ENCODE results near the gene MYMX. TPM values are rescaled to one million over a fixed set of nuclear protein-coding genes. Genes with fewer than 3 reads are reported as not detected.
"Not testable (repeated sequence)": the region's sequence is repeated elsewhere in the genome, so short reads cannot be mapped to it uniquely, and the experiment has no call there.

Gene MYMX
- total RNA-seq, 2 donors from 2014 or later, result not detected

DNA sequence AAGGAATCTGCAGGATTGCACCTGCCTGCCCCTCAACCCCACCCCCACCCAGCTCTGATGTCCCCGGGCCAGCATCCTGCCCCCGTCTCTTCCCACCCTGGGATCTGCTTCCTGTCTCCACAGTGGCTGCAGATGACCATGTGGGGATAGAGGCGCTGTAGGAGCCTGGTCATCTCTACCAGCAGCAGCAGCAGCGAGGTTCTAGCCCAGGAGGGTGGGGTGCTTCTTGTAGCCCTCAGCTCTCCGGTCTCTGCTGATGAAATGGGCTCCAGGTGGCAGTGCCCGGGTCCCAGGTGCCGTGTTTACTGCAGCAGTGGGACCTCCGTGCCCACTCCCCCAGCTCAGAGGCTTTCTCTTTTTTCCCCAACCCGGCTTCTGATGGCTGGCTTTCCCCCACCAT is 32.9 kb upstream of the MYMX start:
- intact Hi-C loops (cut with DNase I, micrococcal nuclease), result no loop called here
- DNase-seq (no peak), ATAC-seq (no peak)

- DNase-seq; intact Hi-C loops (cut with DNase I, micrococcal nuclease): not testable (repeated sequence)
- peak; percentile 67 for ATAC-seq
Observed at GRCh38 chr6:44185356-44185755, 31.4 kb upstream of the MYMX start.

DNA sequence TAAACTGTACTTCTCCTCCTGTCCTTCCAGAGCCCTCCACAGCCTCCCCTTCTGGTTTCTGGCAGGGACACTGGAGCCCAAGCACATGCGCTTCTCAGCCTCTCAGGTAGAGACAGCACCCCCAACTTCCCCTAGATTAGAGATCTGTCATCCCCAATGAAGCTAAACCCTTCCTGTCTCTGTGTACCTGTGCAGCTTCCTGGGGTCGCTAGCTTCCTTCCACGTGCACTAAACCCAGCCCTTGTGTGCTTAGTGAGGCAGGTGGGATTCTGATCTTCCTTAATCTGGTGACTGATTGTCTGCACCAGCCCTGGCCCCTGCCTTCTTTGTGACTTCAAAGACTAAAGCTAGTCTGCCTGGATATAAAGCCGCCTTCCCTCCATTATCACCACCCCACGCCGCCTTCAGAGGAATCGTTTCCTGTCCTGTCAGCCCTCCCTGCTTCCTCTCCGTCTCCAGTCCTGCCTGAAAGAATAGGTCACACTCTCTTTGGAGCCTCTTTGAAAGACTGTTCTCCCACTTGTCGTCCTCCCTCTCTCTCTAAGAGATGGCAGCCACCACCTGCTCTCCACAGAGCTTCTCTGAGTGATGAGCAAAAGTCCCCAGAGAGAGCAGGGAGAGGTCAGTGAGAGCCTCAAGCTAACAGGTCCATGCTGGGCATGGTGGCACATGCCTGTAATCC is 30.6 kb upstream of the MYMX start:
- intact Hi-C loops (cut with DNase I, micrococcal nuclease), result no loop called here
- peak; percentile 24 for ATAC-seq
- no peak for DNase-seq

GRCh38 chr6:44186635-44187025 is 30.1 kb upstream of the MYMX start:
- ATAC-seq, result no peak
- intact Hi-C loops (cut with DNase I, micrococcal nuclease), result no loop called here

DNA sequence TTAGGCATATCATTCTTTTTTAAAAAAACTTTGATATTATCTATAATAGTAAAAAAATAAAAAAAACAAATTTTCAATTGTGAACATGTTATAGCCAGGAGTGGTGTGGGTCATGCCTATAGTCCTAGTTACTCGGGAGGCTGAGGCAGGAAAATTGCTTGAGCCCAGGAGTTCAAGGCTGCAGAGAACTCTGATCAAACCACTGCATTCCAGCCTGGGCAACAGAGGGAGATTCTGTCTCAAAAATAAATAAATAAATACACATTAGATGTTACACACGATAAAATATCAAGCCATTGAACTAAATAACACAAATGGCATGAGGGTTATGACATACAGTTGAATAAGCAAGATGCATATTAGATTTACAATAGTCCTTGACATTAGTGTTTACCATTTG is 27.9 kb upstream of the MYMX start:
- no peak for ATAC-seq
- DNase-seq, result no peak
- intact Hi-C loops (cut with DNase I, micrococcal nuclease), result no loop called here

More at GRCh38 chr6:44186635-44187025, 30.1 kb upstream of the MYMX start:
- DNase-seq, result no peak

DNA sequence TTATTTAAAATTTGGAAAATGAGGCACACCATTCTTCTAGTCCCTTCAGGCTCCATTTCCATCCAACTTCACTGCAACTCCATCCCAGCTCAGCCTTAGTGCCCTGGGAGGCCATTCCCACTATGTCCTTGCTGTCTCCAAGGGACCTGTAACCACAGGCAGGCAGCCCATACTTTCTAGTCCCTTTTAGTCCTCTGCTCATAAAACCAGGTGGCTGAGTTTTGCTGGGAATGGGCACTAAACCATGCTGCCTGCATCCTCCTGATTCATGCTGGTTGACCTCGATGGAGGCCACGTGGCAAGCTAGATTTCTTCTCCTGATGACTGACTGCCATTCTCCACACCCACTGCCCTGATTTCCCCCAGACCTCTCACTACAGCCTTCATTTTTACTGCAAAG is 27.5 kb upstream of the MYMX start:
- DNase-seq, result no peak
- no peak for ATAC-seq
- intact Hi-C loops (cut with DNase I, micrococcal nuclease), result no loop called here

DNA sequence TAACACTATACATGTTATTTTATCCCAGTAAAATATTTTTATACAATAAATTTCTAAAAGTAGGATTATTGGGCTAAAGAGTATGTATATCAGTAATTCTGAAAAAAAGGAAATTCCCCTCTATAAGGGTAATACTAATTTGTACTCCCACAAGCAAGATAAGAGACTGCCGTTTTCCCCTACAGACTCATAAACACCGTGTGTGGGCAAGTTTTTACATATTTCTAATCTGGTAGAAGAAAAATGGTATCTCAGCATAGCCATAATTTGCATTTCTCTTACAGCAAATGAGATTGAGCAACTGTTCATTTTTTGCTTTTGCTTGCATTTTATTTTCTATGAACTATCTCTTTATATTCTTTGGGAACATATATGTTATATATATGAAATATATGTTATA is 26.0 kb upstream of the MYMX start:
- intact Hi-C loops (cut with DNase I, micrococcal nuclease), result no loop called here
- ATAC-seq, result no peak
- DNase-seq, result no peak

GRCh38 chr6:44192428-44193041 is 24.2 kb upstream of the MYMX start:
- no peak for DNase-seq
- peak; percentile 95 for ATAC-seq
- intact Hi-C loops (cut with DNase I, micrococcal nuclease), result no loop called here

DNA sequence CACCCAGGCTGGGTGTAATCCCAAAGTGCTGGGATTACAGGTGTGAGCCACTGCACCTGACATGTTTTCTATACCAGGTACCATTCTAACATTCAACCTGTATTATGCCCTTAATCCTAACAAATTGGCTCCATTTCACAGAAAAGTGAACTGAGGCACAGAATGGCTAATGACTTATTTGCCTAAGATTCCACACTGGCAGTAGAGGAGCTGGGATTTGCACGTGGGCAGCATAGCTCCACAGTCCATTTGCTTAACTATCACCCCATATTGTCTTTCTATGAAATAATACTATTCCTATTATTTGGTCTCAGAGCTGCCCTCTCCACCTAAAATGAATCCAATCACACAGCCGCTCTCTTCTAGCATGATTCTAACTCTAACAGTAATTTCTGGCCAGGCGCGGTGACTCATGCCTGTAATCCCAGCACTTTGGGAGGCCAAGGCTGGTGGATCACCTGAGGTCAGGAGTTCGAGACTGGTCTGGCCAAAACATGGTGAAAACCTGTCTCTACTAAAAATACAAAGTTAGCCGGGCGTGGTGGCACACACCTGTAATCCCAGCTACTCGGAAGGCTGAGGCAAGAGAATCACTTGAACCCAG is 23.3 kb upstream of the MYMX start:
- no peak for ATAC-seq
- intact Hi-C loops (cut with DNase I, micrococcal nuclease), result no loop called here
- DNase-seq, result no peak

DNA sequence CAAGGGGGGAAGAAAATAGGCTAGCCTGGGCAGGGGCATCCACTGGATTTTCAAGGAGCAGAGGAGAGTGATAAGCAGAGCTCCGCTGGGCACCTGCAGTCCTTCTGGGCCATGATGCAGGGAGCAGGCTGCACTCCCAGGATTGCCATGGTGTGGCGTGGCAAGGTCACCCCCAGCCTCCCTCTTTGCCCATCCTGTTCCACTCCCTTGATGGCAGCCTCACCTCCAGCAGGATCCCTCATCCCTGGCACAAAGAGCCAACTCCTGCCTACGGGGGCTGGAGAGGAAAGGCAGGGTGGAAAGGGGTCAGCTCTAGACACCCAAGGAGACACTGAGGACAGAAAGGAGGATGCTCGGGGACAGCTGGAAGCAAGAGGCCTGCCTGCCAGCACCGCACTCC is 22.4 kb upstream of the MYMX start:
- ATAC-seq (no peak), DNase-seq (no peak)
- intact Hi-C loops (cut with DNase I, micrococcal nuclease), result no loop called here

GRCh38 chr6:44196351-44196750 is 20.4 kb upstream of the MYMX start:
- DNase-seq; ATAC-seq; intact Hi-C loops (cut with DNase I, micrococcal nuclease): not testable (repeated sequence)

DNA sequence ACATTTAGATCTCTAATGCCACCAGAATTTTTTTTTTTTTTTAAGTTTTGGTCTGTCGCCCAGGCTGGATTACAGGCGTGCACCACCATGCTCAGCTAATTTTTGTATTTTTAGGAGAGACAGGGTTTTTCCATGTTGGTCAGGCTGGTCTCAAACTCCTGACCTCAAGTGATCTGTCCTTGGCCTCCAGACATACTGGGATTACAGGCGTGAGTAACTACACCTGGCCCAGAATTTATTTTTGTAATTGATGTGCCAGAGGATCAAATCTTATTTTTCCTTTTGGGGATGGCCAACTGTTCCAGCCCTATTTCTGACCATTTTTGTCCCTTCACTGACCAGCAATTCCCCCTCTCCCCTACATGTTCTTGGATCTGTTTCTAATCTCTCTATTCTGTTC is 18.0 kb upstream of the MYMX start:
- no peak for ATAC-seq

DNA sequence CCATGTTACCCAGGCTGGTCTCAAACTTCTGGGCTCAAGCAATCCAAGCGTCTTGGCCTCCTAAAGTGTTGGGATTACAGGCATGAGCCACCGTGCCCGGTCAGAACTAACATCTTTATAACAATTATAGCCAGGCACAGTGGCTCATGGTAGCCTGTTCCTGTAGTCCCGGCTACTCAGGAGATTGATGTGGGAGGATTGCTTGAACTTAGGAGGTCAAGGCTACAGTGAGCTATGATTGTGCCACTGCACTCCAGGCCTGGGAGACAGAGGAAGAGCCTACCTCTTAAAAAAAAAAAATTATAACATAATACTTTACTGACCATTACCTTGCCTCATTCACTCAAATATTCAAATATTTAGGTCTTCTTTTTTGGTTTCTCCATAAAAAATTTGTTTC is 16.8 kb upstream of the MYMX start:
- no peak for ATAC-seq
- intact Hi-C loops (cut with DNase I, micrococcal nuclease), result no loop called here
- DNase-seq, result no peak

More for the DNA sequence above, 18.0 kb upstream of the MYMX start:
- intact Hi-C loops (cut with DNase I, micrococcal nuclease), result no loop called here
- no peak for DNase-seq

- intact Hi-C loops (cut with DNase I, micrococcal nuclease), result no loop called here
- ATAC-seq (peak; percentile 82), DNase-seq (peak; percentile 62 to 88)
Observed at GRCh38 chr6:44201200-44201599, 15.5 kb upstream of the MYMX start.

DNA sequence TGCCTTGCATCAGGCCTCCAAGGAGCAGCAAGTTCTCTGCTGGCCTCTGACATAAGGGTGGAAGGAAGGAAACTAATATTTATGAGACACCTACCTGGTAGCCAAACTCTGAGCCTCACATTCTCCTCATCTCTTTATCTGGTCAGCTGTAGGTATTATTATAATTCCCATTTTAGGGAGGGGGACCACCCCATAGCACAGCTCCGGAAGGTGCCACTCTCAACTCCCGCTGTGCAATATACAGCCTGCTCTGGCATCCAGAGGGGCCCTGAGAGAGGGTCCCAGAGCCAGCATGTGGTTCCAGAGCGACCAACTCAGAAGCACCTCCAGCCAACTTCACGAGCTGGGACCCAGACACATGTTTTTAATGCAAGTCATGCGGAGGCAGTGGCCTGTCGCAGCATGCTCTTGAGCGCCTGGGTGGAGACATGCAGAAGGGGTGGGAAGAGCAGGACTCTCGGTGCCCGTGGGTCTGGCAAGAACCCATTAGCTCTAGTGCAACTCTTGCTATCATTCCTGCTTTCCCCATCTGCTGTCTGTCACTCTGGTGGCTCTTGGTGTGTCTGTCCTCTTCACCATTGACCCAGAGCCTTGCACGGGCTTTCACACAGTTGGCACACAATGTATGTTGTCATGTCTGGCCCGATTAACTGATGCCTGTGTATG is 15.0 kb upstream of the MYMX start:
- DNase-seq (no peak), ATAC-seq (no peak)
- intact Hi-C loops (cut with DNase I, micrococcal nuclease), result no loop called here

DNA sequence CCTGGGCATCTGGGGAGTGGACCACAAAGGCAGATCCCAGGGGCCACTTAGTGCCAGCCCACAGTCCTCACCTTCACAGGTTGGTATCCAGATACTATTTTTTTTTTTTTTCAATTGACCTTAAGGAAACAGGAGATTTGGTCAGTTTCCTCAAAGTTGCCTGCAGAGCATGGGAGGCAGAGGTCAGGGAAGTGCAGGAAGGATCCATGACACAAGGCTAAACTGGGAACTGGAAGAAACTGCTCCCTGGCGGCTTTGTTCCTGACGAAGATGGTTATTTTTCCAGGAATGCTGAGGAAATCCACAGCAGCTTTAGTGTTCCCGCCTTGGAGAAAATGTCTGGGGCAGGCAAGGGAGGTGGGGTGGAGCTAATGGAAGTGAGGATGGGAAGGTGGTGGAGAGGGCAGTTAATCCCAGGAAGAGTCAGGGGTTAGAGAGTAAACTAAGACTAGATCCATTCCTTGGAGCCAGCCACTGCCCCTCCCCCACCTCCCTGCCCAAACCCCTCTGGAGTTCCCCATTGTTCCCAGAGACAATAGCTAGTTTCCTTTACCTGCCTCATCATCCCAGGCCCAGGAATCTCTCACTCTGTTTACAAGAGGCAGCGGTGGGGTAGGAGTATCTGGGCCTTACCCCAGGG is 14.3 kb upstream of the MYMX start:
- DNase-seq (no peak), ATAC-seq (no peak)
- intact Hi-C loops (cut with DNase I, micrococcal nuclease), result no loop called here

DNA sequence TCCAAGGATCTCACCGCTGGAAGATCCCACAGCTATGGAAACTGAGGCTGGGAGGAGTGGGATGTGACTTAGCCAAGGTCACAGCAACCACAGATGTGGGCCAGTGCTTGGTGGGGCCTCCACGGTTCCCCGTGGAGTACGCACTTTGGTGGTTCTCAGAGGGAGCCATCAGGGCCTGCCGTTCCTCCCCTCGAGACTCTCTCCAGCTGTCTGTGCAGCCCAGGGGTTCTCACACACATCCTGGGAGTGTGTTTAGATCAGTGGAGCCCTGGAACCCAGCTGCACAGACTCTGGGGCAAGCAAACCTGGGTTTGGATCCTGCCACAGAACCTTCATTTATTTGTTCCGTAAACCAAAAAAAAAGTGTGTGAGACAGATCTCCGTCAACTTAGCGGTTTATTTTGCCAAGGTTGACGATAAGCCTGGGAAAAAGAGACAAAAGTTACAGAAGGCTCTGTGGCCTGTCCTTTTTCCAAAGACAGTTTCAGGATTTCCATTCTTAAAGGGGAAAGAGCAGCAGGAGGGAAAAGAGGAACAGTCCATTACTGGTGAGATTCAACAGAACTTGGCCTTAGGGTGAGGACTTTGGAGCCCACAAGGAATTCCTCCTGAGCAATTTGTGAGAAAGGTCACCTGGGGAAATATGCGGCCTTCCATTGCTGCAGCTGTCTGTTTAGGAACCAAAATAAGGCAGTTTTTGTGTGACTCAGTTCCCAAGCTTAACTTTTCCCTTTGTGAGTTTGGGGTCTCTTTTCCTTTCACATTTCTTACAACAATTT is 13.6 kb upstream of the MYMX start:
- ATAC-seq, result peak; percentile 64
- intact Hi-C loops (cut with DNase I, micrococcal nuclease), result no loop called here
- DNase-seq, result no peak

DNA sequence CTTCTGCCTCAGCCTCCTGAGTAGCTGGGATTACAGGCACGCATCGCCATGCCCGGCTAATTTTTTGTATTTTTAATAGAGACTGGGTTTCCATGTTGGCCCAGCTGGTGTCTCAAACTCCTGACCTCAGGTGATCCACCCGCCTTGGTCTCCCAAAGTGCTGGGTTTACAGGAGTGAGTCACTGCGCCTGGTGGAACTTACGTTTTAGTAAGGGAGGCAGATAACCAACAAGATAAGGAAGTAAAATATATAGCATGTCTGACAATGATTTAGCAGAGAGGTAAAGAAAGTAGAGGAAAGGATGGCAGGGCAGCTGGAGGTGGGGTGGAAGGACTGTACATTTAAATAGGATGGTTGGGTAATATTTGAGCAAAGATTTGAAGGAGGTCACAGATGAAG is 12.8 kb upstream of the MYMX start:
- peak; percentile 79 for ATAC-seq
- intact Hi-C loops (cut with DNase I, micrococcal nuclease), result no loop called here

DNA sequence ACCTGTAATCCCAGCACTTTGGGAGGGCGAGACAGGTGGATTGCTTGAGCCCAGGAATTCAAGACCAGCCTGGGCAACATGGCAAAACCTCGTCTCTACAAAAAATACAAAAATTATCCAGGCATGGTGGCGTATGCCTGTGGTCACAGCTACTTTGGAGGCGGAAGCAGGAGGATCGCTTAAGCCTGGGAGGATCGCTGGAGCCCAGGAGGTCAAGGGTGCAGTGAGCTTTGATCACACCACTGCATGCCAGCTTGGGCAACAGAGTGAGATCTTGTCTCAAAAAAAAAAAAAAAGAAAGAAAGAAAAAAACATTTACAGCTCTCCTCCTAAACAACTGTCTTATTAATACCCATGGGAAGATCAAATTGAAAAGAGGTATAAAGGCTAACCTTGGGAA is 8.8 kb upstream of the MYMX start:
- ATAC-seq (no peak), DNase-seq (no peak)
- intact Hi-C loops (cut with DNase I, micrococcal nuclease), result no loop called here

More for the DNA sequence above, 12.8 kb upstream of the MYMX start:
- peak in 1 of 2 donors; percentile 65 for DNase-seq

Measured in left colon (tissue), 2 donors.